Spinal cord (tissue), 10 donors: ENCODE results near the gene IGF2. TPM values are rescaled to one million over a fixed set of nuclear protein-coding genes. Genes with fewer than 3 reads are reported as not detected.

Experiments used
- DNase-seq, 6 donors: peaks; one replicate each; pipeline versions ENCODE4 v3.0.0 to v3.0.0-alpha.2; 2013 to 2015; ENCODE audit warnings: low spot score in 6 of 6, low read depth in 4 of 6
- H3K27ac ChIP-seq: one replicate; pipeline ENCODE4 v1.5.1; 2013; ENCODE audit warnings: low read depth, low read length, control low read depth
- H3K27me3 ChIP-seq: one replicate; pipeline ENCODE4 v1.6.1; 2013; ENCODE audit warnings: low read length; ENCODE audit not compliant: control insufficient read depth, insufficient read depth
- H3K36me3 ChIP-seq: one replicate; pipeline ENCODE4 v1.6.1; 2013; ENCODE audit warnings: low read length; ENCODE audit not compliant: control insufficient read depth, insufficient read depth
- H3K4me1 ChIP-seq: one replicate; pipeline ENCODE4 v1.6.1; 2013; ENCODE audit warnings: low read length; ENCODE audit not compliant: control insufficient read depth, insufficient read depth
- H3K4me3 ChIP-seq: one replicate; pipeline ENCODE4 v1.5.1; 2013; ENCODE audit warnings: low read depth, low read length, control low read depth
- H3K9me3 ChIP-seq: one replicate; pipeline ENCODE4 v1.6.1; 2013; ENCODE audit warnings: low read length; ENCODE audit not compliant: control insufficient read depth, insufficient read depth
- WGBS: methylation state at CpG from one replicate; pipeline ENCODE4 v1.1.5; 2013; ENCODE audit warnings: missing lambda C conversion rate; ENCODE audit not compliant: insufficient coverage; 5-methylcytosine and 5-hydroxymethylcytosine counted together
- polyA plus RNA-seq, 2 donors: library from polyadenylated mRNA; unstranded; fragments of 120-200 nt; gene quantifications; one replicate each; pipeline ENCODE4 v1.2.1, GENCODE V29; 2013; ENCODE audit not compliant: insufficient read length in 2 of 2
- total RNA-seq, 2 donors: library from RNA; depleted of rRNA in 1 of 2; stranded (reverse); fragments of 120-200 nt in 1 of 2; fragments of >200 nt in 1 of 2; gene quantifications; one replicate each; pipeline versions ENCODE4 v1.2.3 to v1.2.4, GENCODE V29; 2013 to 2014
- donor health status: healthy.

IGF2 gene
- total and polyA plus RNA-seq, 4 donors, result 132 to 558 (median 281) TPM

GRCh38 chr11:2138431-2139122, 612 bp downstream of the IGF2 start:
- H3K9me3 ChIP-seq, result no peaks in the 10 kb centered on the region
- no peak overlapping the region for H3K27ac ChIP-seq
- H3K4me3 ChIP-seq, result peak overlapping the region; percentile 42
- no peaks in the 10 kb centered on the region for H3K36me3 ChIP-seq
- H3K27me3 ChIP-seq, result peaks cover 80% of the 10 kb centered on the region
- H3K4me1 ChIP-seq, result peaks cover 35% of the 10 kb centered on the region
- DNase-seq, result peak in 1 of 6 donors; percentile 24
- WGBS, result under 1% methylated on average over 49 of the region's 68 CpGs

GRCh38 chr11:2138068-2138430, 1.1 kb downstream of the IGF2 start:
- under 1% methylated on average over 42 of the region's 44 CpGs for WGBS
- no peak overlapping the region for H3K27ac ChIP-seq
- H3K4me3 ChIP-seq, result peak overlapping the region; percentile 53
- no peaks in the 10 kb centered on the region for H3K36me3 ChIP-seq
- H3K9me3 ChIP-seq, result no peaks in the 10 kb centered on the region
- DNase-seq, result no peak
- H3K27me3 ChIP-seq, result peaks cover 81% of the 10 kb centered on the region
- H3K4me1 ChIP-seq, result peaks cover 40% of the 10 kb centered on the region

GRCh38 chr11:2137202-2138067, 1.8 kb downstream of the IGF2 start:
- WGBS, result 0% methylated on average over 31 of the region's 50 CpGs
- peaks cover 80% of the 10 kb centered on the region for H3K27me3 ChIP-seq
- peak overlapping the region; percentile 40 for H3K27ac ChIP-seq
- H3K9me3 ChIP-seq, result no peaks in the 10 kb centered on the region
- H3K36me3 ChIP-seq, result no peaks in the 10 kb centered on the region
- H3K4me3 ChIP-seq, result peak overlapping the region; percentile 53
- DNase-seq, result peak in 2 of 6 donors; percentile 32 to 75
- peaks cover 45% of the 10 kb centered on the region for H3K4me1 ChIP-seq

GRCh38 chr11:2136952-2137201, 2.3 kb downstream of the IGF2 start:
- peaks cover 77% of the 10 kb centered on the region for H3K27me3 ChIP-seq
- H3K9me3 ChIP-seq, result no peaks in the 10 kb centered on the region
- WGBS, result 23% methylated on average over 8 of the region's 8 CpGs
- peak overlapping the region; percentile 53 for H3K4me3 ChIP-seq
- DNase-seq, result no peak
- H3K36me3 ChIP-seq, result no peaks in the 10 kb centered on the region
- H3K4me1 ChIP-seq, result peaks cover 45% of the 10 kb centered on the region
- H3K27ac ChIP-seq, result no peak overlapping the region

GRCh38 chr11:2136209-2136951, 2.8 kb downstream of the IGF2 start:
- 45% methylated on average over 24 of the region's 24 CpGs for WGBS
- H3K27ac ChIP-seq, result no peak overlapping the region
- peaks cover 45% of the 10 kb centered on the region for H3K4me1 ChIP-seq
- no peak for DNase-seq
- no peaks in the 10 kb centered on the region for H3K36me3 ChIP-seq
- no peaks in the 10 kb centered on the region for H3K9me3 ChIP-seq
- peaks cover 72% of the 10 kb centered on the region for H3K27me3 ChIP-seq
- peak overlapping the region; percentile 53 for H3K4me3 ChIP-seq

- Histone ChIP-seq H3K4me1 (peaks cover 42% of the 10 kb centered on the region), H3K9me3 (no peaks in the 10 kb centered on the region), H3K27ac (no peak overlapping the region), H3K36me3 (no peaks in the 10 kb centered on the region), H3K27me3 (peaks cover 66% of the 10 kb centered on the region), H3K4me3 (peak overlapping the region; percentile 53)
- DNase-seq, result no peak
- WGBS, result 79% methylated on average over 14 of the region's 14 CpGs
These were observed 3.5 kb downstream of the IGF2 start for GRCh38 chr11:2135648-2136201.

- Histone ChIP-seq H3K4me3 (no peak overlapping the region), H3K36me3 (no peaks in the 10 kb centered on the region), H3K27me3 (peaks cover 60% of the 10 kb centered on the region), H3K9me3 (no peaks in the 10 kb centered on the region), H3K27ac (no peak overlapping the region), H3K4me1 (peaks cover 41% of the 10 kb centered on the region)
- WGBS, result 86% methylated on average over 22 of the region's 26 CpGs
- no peak for DNase-seq
These were observed 4.1 kb downstream of the IGF2 start for GRCh38 chr11:2135018-2135569.

GRCh38 chr11:2134022-2135010, 4.9 kb downstream of the IGF2 start:
- Histone ChIP-seq H3K27me3 (peaks cover 54% of the 10 kb centered on the region), H3K4me1 (peaks cover 38% of the 10 kb centered on the region), H3K36me3 (no peaks in the 10 kb centered on the region), H3K27ac (no peak overlapping the region), H3K4me3 (no peak overlapping the region), H3K9me3 (no peaks in the 10 kb centered on the region)
- DNase-seq, result no peak
- WGBS, result 82% methylated on average over 6 of the region's 19 CpGs
